CD4-positive, alpha-beta T cell (primary cell): ENCODE data around the gene TBC1D24. TPM values are rescaled to one million over a fixed set of nuclear protein-coding genes. Genes with fewer than 3 reads are reported as not detected.

Experiments used
- ATAC-seq: fragments of 200-7000 bp; cut with Tn5 transposase; one replicate; pipeline ENCODE4 v1.10.0; 2022; ENCODE audit warnings: mild to moderate bottlenecking; ENCODE audit not compliant: poor library complexity
- CTCF ChIA-PET: fragments of 350-600 bp; sonication (Branson Sonifier 250); formaldehyde crosslinking; loops from one replicate; lab custom pipeline; 2021; ENCODE audit warnings: antibody characterized with exemption, inconsistent platforms; lab: Charles Lee
- POLR2A ChIA-PET: fragments of 350-600 bp; sonication (Branson Sonifier 250); formaldehyde crosslinking; loops from one replicate; lab custom pipeline; 2021; ENCODE audit warnings: antibody characterized with exemption, inconsistent platforms; lab: Charles Lee
- DNase-seq, 14 experiments: peaks; one replicate each; pipeline ENCODE4 v3.0.0-alpha.2; 2013 to 2020; ENCODE audit warnings: mixed read lengths in 2 of 14
- H3K27ac ChIP-seq, 2 donors: one replicate each; pipeline versions ENCODE4 v1.5.1 to v1.7.0; 2013; ENCODE audit warnings: low read length in 2 of 2, low read depth in 1 of 2, mild to moderate bottlenecking in 1 of 2
- H3K27me3 ChIP-seq, 2 experiments: 1 replicate in 1 of 2; 2 replicates in 1 of 2; pipeline versions ENCODE4 v1.6.1 to v1.7.0; 2013; ENCODE audit warnings: low read length in 2 of 2, control low read depth in 1 of 2, mild to moderate bottlenecking in 1 of 2, moderate library complexity in 1 of 2; ENCODE audit not compliant: insufficient read depth in 2 of 2, control insufficient read depth in 1 of 2
- H3K36me3 ChIP-seq: one replicate; pipeline ENCODE4 v1.6.1; 2013; ENCODE audit warnings: low read length, control low read depth; ENCODE audit not compliant: insufficient read depth
- H3K4me1 ChIP-seq: one replicate; pipeline ENCODE4 v1.6.1; 2013; ENCODE audit warnings: low read length, control low read depth; ENCODE audit not compliant: insufficient read depth
- H3K4me3 ChIP-seq: one replicate; pipeline ENCODE4 v1.5.1; 2013; ENCODE audit warnings: mild to moderate bottlenecking, low read length, moderate library complexity
- H3K9me3 ChIP-seq, 2 experiments: 1 replicate in 1 of 2; 2 replicates in 1 of 2; pipeline versions ENCODE4 v1.6.1 to v1.7.0; 2013; ENCODE audit warnings: low read length in 2 of 2, mild to moderate bottlenecking in 2 of 2, control low read depth in 1 of 2, moderate library complexity in 1 of 2; ENCODE audit not compliant: control insufficient read depth in 1 of 2, insufficient read depth in 1 of 2
- H3K27ac Mint-ChIP-seq: one replicate; pipeline ENCODE4 v1.8.0; 2020; ENCODE audit warnings: mixed read lengths
- H3K27me3 Mint-ChIP-seq: one replicate; pipeline ENCODE4 v1.8.0; 2021; ENCODE audit warnings: mixed read lengths
- H3K36me3 Mint-ChIP-seq: one replicate; pipeline ENCODE4 v1.8.0; 2021; ENCODE audit warnings: low read depth, mixed read lengths
- H3K4me1 Mint-ChIP-seq: one replicate; pipeline ENCODE4 v1.8.0; 2021; ENCODE audit warnings: low read depth, mixed read lengths
- H3K4me3 Mint-ChIP-seq: one replicate; pipeline ENCODE4 v1.8.0; 2020; ENCODE audit warnings: mild to moderate bottlenecking, mixed read lengths
- H3K9me3 Mint-ChIP-seq: one replicate; pipeline ENCODE4 v1.8.0; 2020; ENCODE audit warnings: mixed read lengths
- intact Hi-C, 2 experiments: fragments of 100-400 bp; cut with DNase I in 1 of 2; cut with micrococcal nuclease in 1 of 2; formaldehyde crosslinking; loops; one replicate each; pipeline versions ENCODE4 v1.15.1 to v1.9.0; 2023 to 2025; cut with DNase I, micrococcal nuclease
- total RNA-seq, 174 experiments: library from RNA in 2 of 174; stranded (reverse) in 2 of 174; gene quantifications; one replicate each; pipeline ENCODE4 v1.2.3 and lab custom pipeline; 2021 to 2026
- TF ChIP-seq, protein P1 (sequence below): fragments of 200-600 bp; IDR thresholded peaks from one replicate; pipeline ENCODE4 v1.8.0; 2022; ENCODE audit warnings: antibody characterized with exemption, mild to moderate bottlenecking

The TBC1D24 gene
- total RNA-seq, 2 experiments from 2014 or later = 1.2 to 2.1 TPM

DNA sequence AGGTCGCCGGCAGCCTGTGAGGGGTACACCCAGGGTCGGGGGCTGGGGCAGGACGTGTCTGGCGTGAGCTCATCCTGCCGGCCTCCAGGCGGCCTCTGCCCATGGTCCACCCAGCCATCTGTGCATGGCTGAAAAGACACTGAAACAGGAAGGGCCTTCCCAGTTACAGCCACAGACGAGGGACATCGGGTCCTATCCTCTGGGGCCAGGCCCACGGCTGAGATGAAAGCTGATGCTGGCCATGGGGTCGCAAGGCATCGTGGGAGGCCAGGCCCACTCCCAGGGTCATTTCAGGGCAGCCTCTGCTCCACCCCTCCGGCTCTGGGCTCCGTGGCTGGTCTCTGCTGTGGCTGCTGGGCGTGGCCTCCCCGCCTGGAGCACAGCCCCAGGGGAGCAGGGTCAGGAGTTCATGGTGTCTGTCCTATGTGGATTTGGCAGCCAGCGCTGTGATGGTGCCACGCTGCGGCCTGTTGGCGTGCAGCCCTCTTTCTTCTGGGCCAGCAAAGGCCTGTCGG, 22.2 kb downstream of the TBC1D24 start:
- Mint-ChIP-seq H3K9me3 (no peaks in the 10 kb centered on the region), H3K4me1 (peaks cover 4% of the 10 kb centered on the region), H3K27me3 (no peaks in the 10 kb centered on the region), H3K36me3 (peaks cover 4% of the 10 kb centered on the region), H3K27ac (no peak overlapping the region), H3K4me3 (no peak overlapping the region)
- H3K4me1 ChIP-seq = peaks cover 7% of the 10 kb centered on the region
- H3K4me3 ChIP-seq = no peak overlapping the region
- ATAC-seq = no peak
- CTCF ChIA-PET = no interaction called here
- peak in 1 of 14 experiments; percentile 18 for DNase-seq
- intact Hi-C loops = no loop called here
- peaks cover 5% of the 10 kb centered on the region for H3K36me3 ChIP-seq
- POLR2A ChIA-PET = no interaction called here
- H3K9me3 ChIP-seq = no peaks in the 10 kb centered on the region
- no peaks in the 10 kb centered on the region for H3K27me3 ChIP-seq
- TF ChIP-seq, protein P1, sequence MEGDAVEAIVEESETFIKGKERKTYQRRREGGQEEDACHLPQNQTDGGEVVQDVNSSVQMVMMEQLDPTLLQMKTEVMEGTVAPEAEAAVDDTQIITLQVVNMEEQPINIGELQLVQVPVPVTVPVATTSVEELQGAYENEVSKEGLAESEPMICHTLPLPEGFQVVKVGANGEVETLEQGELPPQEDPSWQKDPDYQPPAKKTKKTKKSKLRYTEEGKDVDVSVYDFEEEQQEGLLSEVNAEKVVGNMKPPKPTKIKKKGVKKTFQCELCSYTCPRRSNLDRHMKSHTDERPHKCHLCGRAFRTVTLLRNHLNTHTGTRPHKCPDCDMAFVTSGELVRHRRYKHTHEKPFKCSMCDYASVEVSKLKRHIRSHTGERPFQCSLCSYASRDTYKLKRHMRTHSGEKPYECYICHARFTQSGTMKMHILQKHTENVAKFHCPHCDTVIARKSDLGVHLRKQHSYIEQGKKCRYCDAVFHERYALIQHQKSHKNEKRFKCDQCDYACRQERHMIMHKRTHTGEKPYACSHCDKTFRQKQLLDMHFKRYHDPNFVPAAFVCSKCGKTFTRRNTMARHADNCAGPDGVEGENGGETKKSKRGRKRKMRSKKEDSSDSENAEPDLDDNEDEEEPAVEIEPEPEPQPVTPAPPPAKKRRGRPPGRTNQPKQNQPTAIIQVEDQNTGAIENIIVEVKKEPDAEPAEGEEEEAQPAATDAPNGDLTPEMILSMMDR = no peak
- no peak overlapping the region for H3K27ac ChIP-seq

GRCh38 chr16:2497695-2498484, 23.0 kb downstream of the TBC1D24 start:
- H3K27ac Mint-ChIP-seq = no peak overlapping the region
- CTCF ChIA-PET = no interaction called here
- H3K4me1 Mint-ChIP-seq = peaks cover 4% of the 10 kb centered on the region
- H3K9me3 Mint-ChIP-seq = no peaks in the 10 kb centered on the region
- POLR2A ChIA-PET = no interaction called here
- no peaks in the 10 kb centered on the region for H3K27me3 Mint-ChIP-seq
- no peak for DNase-seq
- Histone ChIP-seq H3K4me3 (no peak overlapping the region), H3K4me1 (peaks cover 7% of the 10 kb centered on the region), H3K27ac (no peak overlapping the region), H3K27me3 (no peaks in the 10 kb centered on the region), H3K9me3 (no peaks in the 10 kb centered on the region), H3K36me3 (peaks cover 5% of the 10 kb centered on the region)
- intact Hi-C loops = no loop called here
- peaks cover 4% of the 10 kb centered on the region for H3K36me3 Mint-ChIP-seq
- TF ChIP-seq, protein P1 = no peak
- ATAC-seq = no peak
- no peak overlapping the region for H3K4me3 Mint-ChIP-seq

DNA sequence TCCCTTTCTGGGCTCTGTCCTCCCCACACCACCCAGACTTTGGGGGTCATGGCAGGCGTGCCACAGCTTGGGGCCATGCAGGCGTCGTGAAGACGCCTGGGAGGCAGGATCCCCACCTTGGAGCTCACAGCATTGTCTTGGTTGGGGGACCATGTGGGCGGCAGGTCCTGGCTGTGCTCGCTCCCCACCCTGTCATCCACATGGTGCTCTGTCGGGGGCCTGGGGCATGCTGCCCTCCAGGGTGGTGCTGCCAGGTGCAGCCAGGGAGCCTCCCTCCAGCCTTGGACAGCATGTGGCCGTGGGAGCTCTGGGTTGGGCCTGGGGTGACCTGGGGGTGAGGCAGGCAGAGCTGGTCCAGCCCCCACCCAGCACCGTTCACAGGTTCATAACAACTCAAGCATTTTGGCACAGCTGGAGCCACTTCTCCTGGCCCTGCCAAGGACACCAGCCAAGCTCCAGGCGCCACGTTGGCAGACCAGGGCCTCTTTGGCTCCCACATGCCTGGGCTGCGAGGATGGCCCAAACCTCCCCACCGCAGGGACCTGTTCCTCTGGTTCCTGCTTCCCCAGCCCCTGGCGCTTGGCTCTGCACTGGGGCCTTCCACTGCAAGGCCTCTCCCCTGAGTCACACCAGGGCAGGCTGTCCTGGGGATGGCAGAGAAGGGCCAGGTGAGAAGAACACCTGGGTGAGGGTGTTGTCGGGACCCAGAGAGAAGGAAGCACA, 23.8 kb downstream of the TBC1D24 start:
- ATAC-seq (no peak), DNase-seq (peak in 1 of 14 experiments; percentile 17)
- Histone ChIP-seq H3K9me3 (no peaks in the 10 kb centered on the region), H3K4me3 (no peak overlapping the region), H3K27ac (no peak overlapping the region), H3K36me3 (peaks cover 5% of the 10 kb centered on the region), H3K4me1 (peaks cover 7% of the 10 kb centered on the region), H3K27me3 (no peaks in the 10 kb centered on the region)
- no peak overlapping the region for H3K27ac Mint-ChIP-seq
- intact Hi-C loops = no loop called here
- ChIA-PET CTCF (no interaction called here), POLR2A (no interaction called here)
- TF ChIP-seq, protein P1 = no peak
- no peaks in the 10 kb centered on the region for H3K9me3 Mint-ChIP-seq
- H3K36me3 Mint-ChIP-seq = peaks cover 4% of the 10 kb centered on the region
- no peak overlapping the region for H3K4me3 Mint-ChIP-seq
- H3K4me1 Mint-ChIP-seq = peaks cover 4% of the 10 kb centered on the region
- no peaks in the 10 kb centered on the region for H3K27me3 Mint-ChIP-seq
